IPS-NIHi11 (cell line): ENCODE measurements around the gene AP2S1.
"Not testable (repeated sequence)": the region's sequence is repeated elsewhere in the genome, so short reads cannot be mapped to it uniquely, and the experiment has no call there.

Experiments
- DNase-seq: peaks from one replicate; pipeline ENCODE4 v3.0.0; 2012; ENCODE audit warnings: mixed read lengths, low spot score

The AP2S1 gene

DNA sequence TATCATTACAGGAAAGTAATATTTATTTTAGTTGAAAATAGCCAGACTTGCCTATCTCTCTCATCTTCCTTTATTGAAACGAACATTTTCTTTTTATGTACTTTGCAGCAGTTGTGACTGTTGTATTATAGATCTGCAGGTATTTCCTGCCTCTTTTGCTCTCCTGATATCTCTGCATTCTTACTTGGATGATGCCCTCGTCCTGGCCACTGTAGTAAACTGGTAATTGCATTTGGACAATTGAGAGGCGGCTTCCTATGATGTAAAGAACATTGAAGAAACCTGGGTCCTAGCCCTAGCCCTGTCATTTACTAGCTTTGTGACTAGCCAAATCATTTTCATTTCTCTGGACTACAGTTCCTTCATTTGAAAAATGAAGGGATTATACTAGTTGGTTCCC, 16.5 kb upstream of the AP2S1 start:
- no peak for DNase-seq

DNA sequence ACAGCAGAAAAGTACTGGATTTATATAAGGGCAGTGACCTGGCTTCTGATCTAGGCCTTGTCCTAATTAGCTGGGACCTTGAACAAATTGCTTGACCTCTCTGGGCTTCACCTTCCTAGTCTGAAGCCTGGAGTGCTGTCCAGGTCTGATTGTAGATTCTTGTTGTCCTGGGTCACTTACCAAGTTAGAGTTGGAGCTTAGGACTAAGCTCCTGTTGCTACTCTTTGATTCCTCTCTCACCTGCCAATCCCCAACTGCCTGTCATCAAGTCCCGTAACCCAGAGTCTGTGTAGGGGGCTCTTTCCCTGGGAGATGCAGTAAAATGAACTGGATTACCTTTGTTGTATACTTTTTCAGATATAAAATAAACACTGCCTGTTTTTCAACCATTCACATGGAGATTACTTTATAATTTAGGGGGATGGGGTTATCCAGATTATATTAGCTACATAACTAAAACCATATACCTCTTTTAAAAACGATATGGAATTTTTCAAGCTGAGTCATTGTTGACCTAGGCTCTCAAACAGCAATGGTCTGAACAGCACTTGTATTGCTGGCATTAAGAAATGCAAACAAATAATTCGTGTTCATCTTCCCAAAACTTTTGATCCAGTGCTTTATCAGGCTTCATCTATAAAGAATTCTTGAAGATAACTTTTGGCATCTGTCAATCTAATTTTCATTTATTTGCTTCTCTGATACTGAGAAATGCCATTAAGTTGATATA, 15.9 kb upstream of the AP2S1 start:
- DNase-seq: no peak

GRCh38 chr19:46863818-46864629, 13.4 kb upstream of the AP2S1 start:
- peak; percentile 75 for DNase-seq

- no peak for DNase-seq
Measured at GRCh38 chr19:46862974-46863632, 12.5 kb upstream of the AP2S1 start.

GRCh38 chr19:46862503-46862834, 11.8 kb upstream of the AP2S1 start:
- DNase-seq: no peak

DNA sequence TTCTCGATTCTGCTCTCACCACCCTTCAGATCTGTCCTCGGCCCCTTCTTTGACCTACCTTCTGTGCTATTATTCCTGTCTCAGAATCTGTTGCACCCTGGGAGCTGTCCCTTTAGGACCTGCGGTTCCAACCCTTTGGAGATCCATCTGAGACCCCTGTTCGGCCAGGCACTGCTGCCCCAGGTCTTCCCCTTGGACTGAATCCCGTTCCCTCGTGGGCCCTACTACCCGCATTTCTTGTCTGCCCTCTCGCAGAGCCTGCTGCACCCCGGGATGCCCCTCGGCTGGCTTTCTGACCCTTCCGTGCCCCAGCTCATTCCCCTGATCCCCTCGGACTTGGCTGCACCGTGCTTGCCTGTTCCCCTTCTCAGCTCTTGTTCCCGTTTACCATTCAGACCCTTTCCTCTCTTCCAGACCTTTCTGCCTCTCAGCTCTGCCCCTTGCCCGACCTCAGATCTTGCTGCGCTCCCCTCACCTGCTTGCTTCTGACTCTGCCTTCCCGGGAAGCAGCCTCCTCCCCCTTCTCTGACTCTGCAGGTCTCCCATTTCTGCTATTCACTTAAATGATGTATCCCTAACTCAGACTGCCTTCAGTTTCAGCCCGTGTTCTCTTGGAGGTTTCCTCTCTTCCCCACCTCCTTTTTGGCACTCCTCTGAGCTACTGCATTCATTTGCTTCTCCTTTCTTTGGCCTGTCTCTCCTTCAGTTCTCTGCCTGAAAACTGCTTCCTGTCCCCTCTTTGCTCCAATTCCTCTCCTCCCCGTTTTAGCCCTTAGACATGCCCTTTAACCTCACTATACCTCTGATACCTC, 11.3 kb upstream of the AP2S1 start:
- no peak for DNase-seq

DNA sequence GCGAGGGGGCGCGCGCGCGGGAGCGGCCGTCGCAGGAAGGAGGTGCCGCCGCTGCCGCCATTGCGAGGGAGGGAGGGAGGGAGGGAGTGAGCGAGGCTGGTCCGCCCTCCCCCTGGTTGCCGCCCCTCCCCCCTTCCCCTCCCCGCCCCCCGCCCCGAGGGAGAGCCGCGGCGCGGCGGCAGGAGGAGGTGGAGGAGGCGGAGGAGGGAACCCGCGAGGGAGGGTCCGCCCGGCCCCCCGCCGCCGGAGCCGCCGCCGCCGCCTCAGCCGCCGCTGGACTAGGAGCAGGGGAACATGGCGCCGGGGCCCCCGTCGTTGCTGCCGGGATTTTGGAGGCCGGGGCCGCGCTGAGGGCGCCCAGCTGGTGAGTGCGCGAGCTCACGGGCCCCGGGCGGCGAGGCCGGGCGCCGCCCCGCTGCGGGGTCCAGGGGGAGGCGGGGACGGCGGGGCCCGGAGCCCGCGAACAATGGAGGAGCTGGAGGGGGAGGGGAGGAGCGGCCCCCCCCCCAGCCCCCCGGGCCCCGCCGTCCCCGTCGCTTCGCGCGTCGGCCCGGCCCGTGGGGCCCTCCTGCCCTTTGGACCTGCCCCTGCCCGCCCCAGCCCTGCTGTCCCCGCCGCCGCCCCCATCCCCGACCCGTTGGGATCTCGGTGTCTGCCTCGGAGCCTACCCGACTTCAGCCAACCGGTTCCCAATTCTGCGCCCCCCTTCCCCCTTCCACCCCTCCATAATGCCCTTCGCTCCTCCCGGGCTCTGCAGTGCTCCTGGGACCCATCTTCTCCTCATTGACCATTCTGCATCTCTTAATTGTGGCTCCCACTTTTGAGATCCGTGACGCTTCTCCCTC, 10.4 kb upstream of the AP2S1 start, which contains the start of gene ARHGAP35:
ARHGAP35 (plus strand) TSS at position 152 of the 845 bp plus-strand sequence. CDS start 57,679 bp downstream, outside the sequence.
- DNase-seq: peak; percentile 83

GRCh38 chr19:46860125-46860845, 9.6 kb upstream of the AP2S1 start:
- DNase-seq: peak; percentile 86

DNA sequence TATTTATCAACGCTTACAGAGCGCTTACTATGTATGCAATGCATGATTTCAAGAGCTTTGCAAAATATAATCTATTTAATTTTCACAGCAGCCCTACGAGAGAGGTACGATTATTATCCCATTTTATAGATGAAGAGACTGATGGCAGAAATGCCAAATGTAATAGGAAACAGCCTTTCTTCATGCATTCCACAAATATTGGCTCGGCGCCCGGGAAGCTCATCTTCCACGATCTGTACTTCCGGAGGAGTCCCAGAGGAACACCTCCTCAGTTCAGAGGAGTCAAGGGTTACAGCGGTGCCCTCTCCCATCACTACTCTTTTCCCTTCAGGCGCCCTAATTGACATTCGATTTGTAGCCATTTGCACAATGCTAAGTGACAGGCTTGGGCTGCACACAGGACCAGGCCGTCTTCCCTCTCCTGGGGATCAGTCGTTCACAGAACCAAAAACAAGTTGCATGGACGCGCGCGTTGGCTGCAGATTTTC, 9.0 kb upstream of the AP2S1 start:
- no peak for DNase-seq

GRCh38 chr19:46856062-46857022, 5.7 kb upstream of the AP2S1 start:
- DNase-seq: peak; percentile 88

DNA sequence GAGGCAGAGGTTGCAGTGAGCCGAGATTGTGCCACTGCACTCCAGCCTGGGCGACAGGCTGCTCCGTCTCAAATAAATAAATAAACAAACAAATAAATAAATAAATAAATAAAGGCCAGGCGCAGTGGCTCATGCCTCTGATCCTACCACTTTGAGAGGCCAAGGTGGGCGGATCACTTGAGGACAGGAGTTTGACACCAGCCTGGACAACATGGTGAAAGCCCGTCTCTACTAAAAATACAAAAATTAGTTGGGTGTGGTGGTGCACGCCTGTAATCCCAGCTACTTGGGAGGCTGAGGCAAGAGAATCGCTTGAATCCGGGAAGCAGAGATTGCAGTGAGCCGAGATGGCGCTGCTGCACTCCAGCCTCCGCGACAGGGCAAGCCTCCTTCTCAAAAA, 4.1 kb upstream of the AP2S1 start:
- DNase-seq: not testable (repeated sequence)

DNA sequence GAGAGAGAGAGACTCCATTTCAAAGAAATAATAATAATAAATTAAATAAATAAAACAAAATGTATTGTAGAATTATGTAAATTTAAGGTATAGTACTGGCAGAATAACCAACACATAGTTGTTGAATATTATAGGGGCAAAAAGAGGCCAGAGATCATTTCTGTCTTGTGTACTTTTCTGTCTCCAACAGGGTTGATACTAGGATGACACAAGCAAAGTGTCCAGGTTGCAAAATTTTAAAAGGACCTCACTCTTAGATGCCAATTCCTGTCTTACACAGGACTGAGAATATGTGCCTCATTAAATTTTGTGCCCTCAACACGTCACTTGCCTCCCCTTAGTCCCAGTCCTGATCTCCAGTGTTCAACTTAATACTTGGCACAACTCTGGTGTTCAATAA, 2.2 kb upstream of the AP2S1 start:
- no peak for DNase-seq

- no peak for DNase-seq
Measured at GRCh38 chr19:46849610-46850009, 1.0 kb downstream of the AP2S1 start.

- no peak for DNase-seq
Measured at GRCh38 chr19:46848389-46848788, 2.3 kb downstream of the AP2S1 start.

- DNase-seq: no peak
Measured at GRCh38 chr19:46847528-46847927, 3.1 kb downstream of the AP2S1 start.

GRCh38 chr19:46845959-46846459, 4.6 kb downstream of the AP2S1 start:
- DNase-seq: no peak

- DNase-seq: no peak
Measured at GRCh38 chr19:46844067-46844489, 6.6 kb downstream of the AP2S1 start.

DNA sequence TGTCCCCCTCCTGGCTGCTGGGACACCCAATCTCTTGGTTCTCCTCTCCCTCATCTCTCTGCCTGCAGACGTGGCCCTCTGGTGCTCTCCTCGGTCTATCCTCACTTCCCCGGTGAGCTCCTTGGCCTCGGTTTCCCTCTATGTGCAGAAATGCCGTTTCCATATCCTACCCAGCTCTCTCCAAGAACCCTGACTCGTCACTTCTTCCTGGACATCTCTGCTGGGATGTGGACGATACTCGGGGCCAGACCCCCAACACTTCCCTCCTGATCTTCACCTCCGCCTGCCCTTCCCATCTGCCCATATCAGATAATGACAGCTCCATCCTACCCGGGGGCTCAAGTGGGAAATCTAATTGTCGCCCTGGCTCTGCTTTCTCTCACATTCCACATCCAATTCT, 7.9 kb downstream of the AP2S1 start:
- no peak for DNase-seq
